Colonic mucosa (tissue), 4 donors: Measurements from ENCODE around the gene PSG5. TPM values are rescaled to one million over a fixed set of nuclear protein-coding genes. Genes with fewer than 3 reads are reported as not detected.
"Not testable (repeated sequence)": the region's sequence is repeated elsewhere in the genome, so short reads cannot be mapped to it uniquely, and the experiment has no call there.

Source experiments
- DNase-seq: peaks from one replicate; pipeline ENCODE4 v3.0.0-alpha.2; 2020
- H3K27ac ChIP-seq: fragments of 200-600 bp; one replicate; pipeline ENCODE4 v1.8.0; 2021
- H3K27me3 ChIP-seq: fragments of 200-600 bp; one replicate; pipeline ENCODE4 v1.8.0; 2021
- H3K36me3 ChIP-seq: fragments of 200-600 bp; one replicate; pipeline ENCODE4 v1.8.0; 2021
- H3K4me1 ChIP-seq: fragments of 200-600 bp; one replicate; pipeline ENCODE4 v1.8.0; 2021; ENCODE audit warnings: mild to moderate bottlenecking
- H3K4me3 ChIP-seq: fragments of 200-600 bp; one replicate; pipeline ENCODE4 v1.8.0; 2021
- H3K9ac ChIP-seq, 2 donors: one replicate each; pipeline ENCODE4 v1.7.0; 2013; ENCODE audit warnings: control low read depth in 2 of 2, low read depth in 2 of 2, low read length in 2 of 2
- H3K9me3 ChIP-seq: fragments of 200-600 bp; one replicate; pipeline ENCODE4 v1.8.0; 2021
- intact Hi-C: fragments of 100-400 bp; cut with DNase I; formaldehyde crosslinking; loops from one replicate; pipeline ENCODE4 v1.14.1; 2022
- total RNA-seq, 2 donors: library from RNA; stranded (reverse); fragmentation: NEBNext Ultra II Directional in 1 of 2; extraction: Animal tissue kit (Norgen Biotek cat#: 25700) in 1 of 2; gene quantifications; one replicate each; pipeline ENCODE4 v1.2.1, GENCODE V29; 2021
- TF ChIP-seq, protein P1 (sequence below): fragments of 200-600 bp; IDR thresholded peaks from one replicate; pipeline ENCODE4 v1.8.0; 2022; ENCODE audit warnings: antibody characterized with exemption, mild to moderate bottlenecking
- donor health status: healthy.
- donor health status: DM: no; HTN: no; CAD: no.
- donor health status: DM: no; HTN: no; CAD: no.

PSG5 gene
- total RNA-seq, result not detected

DNA sequence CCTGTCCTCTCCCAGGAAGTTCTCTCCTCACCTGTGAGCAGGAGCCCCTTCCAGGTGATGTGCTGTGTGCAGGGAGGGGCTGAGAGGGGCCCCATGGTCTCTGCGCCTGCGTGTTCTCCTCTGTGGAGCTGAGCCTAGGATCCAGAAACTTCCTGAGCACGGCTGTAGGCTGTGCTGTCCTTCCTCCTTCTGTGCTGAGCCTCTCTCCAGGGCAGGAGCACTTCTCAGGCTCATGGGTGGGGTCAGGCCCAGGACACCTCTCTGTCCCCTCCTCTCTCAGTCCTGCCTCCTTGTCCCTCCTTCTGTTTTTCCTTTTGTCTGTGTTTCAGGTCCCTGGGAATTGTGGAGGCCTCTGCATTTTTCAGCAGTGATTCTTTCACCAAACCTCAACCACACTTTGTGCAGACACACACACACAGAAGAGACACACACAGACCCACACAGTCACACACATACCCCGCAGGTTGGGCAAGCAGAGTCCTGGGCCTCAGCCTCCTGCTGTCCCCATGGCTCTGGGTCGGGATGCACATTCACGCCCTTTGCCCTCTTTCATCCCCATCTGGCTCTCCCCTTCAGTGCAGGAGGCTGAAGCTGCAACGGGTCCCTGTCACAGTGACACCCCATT, at the start of gene PSG5:
Gene PSG5 (minus strand): TSS at position 226 of the 625 bp plus-strand sequence. CDS start 131 bp downstream, at position 95.
- not testable (repeated sequence) for H3K27me3 ChIP-seq

DNA sequence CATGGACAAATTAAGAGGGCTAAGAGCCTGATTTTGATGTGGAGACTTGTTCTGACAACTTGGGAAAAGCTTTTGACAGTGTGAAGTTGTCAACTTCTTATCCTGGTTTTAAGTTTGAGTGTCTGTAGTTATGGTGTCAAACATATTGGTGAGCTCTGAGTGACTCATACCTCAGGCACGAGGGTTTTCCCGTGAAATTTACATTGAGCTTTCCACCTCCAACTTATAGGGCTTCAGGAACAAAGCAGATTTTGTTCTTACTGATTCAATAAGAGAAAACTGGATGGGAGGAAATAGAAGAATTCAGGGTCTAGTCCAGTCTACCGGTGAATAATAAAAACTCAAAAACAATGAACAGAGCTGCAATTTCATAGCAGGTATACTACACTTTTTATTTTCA, 49.4 kb upstream of the PSG5 start:
- H3K36me3 ChIP-seq, H3K9ac ChIP-seq, H3K27me3 ChIP-seq, H3K9me3 ChIP-seq, H3K4me3 ChIP-seq, H3K4me1 ChIP-seq, H3K27ac ChIP-seq, intact Hi-C loops, DNase-seq: not testable (repeated sequence)

More for the DNA sequence above, at the start of gene PSG5:
- H3K9me3 ChIP-seq, H3K4me3 ChIP-seq, H3K27ac ChIP-seq, H3K4me1 ChIP-seq, H3K36me3 ChIP-seq, H3K9ac ChIP-seq, intact Hi-C loops, DNase-seq: not testable (repeated sequence)

DNA sequence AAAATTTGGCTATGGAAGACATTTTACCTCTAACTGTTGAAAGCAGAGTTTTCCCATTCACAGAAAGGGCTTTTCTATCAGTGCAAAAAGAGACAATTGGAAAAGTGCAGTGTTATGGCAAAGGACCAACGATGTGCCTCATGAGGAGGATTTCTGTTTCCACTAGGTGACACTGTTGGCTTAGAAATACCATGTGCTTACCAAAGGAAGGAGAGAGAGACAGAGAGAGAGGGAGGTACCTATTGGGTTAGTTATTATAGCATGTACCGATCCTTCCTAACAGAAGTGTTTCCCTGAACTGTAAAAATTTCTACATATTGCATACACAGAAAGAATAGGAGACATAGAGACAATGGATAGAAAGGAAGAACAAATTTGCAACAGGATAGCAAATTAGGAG, 43.0 kb upstream of the PSG5 start:
- no peak for DNase-seq
- no peaks in the 10 kb centered on the region for H3K4me1 ChIP-seq
- intact Hi-C loops, result no loop called here
- no peaks in the 10 kb centered on the region for H3K9me3 ChIP-seq
- H3K36me3 ChIP-seq, result no peaks in the 10 kb centered on the region
- TF ChIP-seq, protein P1, sequence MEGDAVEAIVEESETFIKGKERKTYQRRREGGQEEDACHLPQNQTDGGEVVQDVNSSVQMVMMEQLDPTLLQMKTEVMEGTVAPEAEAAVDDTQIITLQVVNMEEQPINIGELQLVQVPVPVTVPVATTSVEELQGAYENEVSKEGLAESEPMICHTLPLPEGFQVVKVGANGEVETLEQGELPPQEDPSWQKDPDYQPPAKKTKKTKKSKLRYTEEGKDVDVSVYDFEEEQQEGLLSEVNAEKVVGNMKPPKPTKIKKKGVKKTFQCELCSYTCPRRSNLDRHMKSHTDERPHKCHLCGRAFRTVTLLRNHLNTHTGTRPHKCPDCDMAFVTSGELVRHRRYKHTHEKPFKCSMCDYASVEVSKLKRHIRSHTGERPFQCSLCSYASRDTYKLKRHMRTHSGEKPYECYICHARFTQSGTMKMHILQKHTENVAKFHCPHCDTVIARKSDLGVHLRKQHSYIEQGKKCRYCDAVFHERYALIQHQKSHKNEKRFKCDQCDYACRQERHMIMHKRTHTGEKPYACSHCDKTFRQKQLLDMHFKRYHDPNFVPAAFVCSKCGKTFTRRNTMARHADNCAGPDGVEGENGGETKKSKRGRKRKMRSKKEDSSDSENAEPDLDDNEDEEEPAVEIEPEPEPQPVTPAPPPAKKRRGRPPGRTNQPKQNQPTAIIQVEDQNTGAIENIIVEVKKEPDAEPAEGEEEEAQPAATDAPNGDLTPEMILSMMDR, result no peak
- no peak overlapping the region for H3K27ac ChIP-seq
- H3K9ac ChIP-seq, result no peak overlapping the region
- no peaks in the 10 kb centered on the region for H3K27me3 ChIP-seq
- no peak overlapping the region for H3K4me3 ChIP-seq

DNA sequence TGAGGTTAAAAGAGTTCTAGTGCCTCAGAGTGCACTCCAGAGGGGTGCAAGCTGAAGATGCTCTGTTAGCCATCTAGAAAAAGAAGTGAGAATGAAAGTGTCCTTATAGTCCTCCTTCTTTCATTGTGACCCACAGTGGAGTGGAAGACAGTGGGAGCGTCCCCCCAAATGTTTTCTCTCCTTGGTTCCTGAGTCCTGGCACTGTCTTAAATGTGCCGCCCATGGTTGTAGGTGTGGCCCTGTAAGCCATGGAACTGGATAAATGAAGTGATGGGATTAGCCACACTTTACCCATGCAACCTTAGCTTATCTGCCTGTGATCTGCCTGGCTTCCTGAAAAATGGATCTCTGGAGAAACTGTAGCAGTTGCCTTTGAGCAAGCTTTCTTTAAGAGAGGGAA, 42.4 kb upstream of the PSG5 start:
- H3K4me3 ChIP-seq, H3K9ac ChIP-seq, H3K27ac ChIP-seq, H3K4me1 ChIP-seq, H3K36me3 ChIP-seq, H3K9me3 ChIP-seq, H3K27me3 ChIP-seq, intact Hi-C loops: not testable (repeated sequence)
- peak; percentile 18 for DNase-seq

DNA sequence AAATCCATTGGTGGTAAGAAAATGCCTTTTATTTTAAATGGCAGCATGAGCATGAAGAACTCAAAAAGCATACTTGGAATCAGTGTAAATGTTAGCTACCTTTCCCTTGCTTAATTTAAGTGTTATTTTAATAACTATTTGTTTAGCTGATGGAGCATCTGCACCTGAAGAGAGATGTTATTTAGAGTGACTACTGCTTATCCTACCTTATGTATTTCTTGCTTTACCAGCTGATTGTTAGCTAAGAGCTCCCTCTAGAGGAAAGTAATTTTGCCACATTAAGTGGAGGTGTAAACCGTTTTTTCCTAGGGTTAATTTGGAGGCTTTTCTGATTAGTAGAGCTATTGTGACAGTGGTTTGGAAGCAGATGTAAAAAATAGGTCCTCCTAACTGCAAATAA, 40.6 kb upstream of the PSG5 start:
- H3K9ac ChIP-seq, H3K4me1 ChIP-seq, DNase-seq, intact Hi-C loops, H3K27me3 ChIP-seq, H3K36me3 ChIP-seq, H3K9me3 ChIP-seq, H3K27ac ChIP-seq, H3K4me3 ChIP-seq: not testable (repeated sequence)

DNA sequence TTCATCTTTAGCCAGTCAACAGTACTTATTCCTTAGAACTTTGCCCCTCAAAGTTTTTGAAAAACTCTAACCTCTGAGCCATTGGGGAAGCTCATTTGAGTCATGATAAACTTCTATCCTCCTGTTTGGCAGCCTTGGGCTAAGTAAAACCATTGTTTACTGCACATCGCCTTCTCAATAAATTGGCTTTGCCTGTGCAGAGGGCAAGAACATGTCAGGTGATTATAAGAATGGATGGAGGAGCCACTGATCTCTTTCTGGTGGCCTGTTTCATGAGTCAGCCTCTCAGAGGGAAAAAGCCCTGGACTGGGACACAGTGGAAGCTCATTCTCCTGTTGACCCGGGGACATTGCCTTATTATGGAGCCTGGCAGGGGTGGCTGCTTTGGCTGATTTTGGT, 38.5 kb upstream of the PSG5 start:
- no peaks in the 10 kb centered on the region for H3K27me3 ChIP-seq
- H3K27ac ChIP-seq, result no peak overlapping the region
- no peak for DNase-seq
- TF ChIP-seq, protein P1, result no peak
- no peaks in the 10 kb centered on the region for H3K4me1 ChIP-seq
- no peaks in the 10 kb centered on the region for H3K9me3 ChIP-seq
- intact Hi-C loops, result no loop called here
- no peak overlapping the region for H3K9ac ChIP-seq
- no peaks in the 10 kb centered on the region for H3K36me3 ChIP-seq
- no peak overlapping the region for H3K4me3 ChIP-seq

DNA sequence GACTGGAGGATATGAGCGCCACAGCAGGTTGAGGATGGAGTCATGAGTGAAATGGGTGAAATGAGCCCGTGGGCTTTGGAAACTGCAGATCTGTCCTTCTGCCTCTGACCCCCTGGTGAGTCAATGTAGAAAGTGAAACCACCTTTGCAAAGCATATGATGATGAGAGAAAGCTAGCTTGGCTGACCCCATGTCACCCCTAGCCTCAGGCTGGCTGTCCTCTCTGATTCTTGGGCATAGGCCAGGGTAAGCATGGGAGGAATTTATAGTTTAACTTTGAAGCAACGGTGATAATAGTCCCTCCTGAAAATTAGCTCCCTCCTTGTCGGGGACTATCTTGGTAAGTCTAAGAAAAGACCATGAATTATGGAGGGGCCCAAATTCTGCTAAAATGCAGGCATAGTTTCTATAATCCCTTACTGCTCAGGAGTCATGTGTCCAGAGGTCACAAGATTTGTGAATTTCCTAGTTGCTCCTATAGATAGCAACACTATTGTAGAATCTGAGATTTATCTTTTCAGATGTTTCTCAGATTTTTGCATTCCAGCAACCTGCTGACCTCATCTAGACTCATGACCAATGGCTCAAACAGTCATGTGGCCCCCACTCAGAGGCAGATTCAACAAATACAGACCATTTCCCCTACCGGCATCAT, 38.0 kb upstream of the PSG5 start:
- DNase-seq, H3K9ac ChIP-seq, H3K4me3 ChIP-seq, H3K36me3 ChIP-seq, H3K4me1 ChIP-seq, H3K27me3 ChIP-seq, intact Hi-C loops, H3K27ac ChIP-seq, H3K9me3 ChIP-seq: not testable (repeated sequence)

DNA sequence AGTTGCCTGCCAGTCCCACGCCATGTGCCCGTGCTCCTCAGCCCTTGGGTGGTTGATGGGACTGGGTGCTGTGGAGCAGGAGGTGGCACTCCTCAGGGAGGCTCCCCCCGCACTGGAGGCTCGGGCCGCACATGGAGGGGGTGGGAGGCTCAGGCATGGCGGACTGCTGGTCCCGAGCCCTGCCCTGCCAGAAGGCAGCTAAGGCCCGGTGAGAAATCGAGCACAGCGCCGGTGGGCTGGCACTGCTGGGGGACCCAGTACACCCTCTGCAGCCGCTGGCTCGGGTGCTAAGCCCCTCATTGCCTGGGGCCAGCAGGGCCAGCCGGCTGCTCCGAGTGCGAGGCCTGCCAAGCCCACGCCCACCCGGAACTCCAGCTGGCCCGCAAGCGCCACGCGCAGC, 35.6 kb upstream of the PSG5 start:
- H3K9me3 ChIP-seq, H3K9ac ChIP-seq, H3K4me1 ChIP-seq, H3K4me3 ChIP-seq, H3K36me3 ChIP-seq, H3K27me3 ChIP-seq, H3K27ac ChIP-seq, DNase-seq, intact Hi-C loops: not testable (repeated sequence)

DNA sequence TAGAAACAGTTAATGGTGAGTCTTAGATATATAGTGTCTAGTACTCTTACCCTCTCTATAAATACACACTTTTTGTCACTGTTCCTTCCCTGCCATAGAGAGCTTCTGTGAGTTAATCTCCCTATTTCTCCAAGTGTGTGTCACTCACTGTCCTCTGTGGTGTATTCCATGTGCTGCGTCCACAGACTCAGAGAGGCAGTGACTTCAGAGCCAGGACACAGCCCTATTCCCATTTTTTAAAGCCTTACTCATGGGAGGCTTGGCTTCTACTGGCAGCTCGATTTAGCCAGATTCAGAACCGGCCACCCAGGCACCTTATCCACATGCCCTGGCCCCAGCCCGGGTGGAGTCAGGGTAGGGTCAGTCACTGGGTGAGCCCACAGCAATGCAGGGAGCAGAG, 32.8 kb upstream of the PSG5 start:
- H3K9me3 ChIP-seq, DNase-seq, H3K36me3 ChIP-seq, intact Hi-C loops, H3K4me3 ChIP-seq, H3K27ac ChIP-seq, H3K4me1 ChIP-seq, H3K27me3 ChIP-seq, H3K9ac ChIP-seq: not testable (repeated sequence)

DNA sequence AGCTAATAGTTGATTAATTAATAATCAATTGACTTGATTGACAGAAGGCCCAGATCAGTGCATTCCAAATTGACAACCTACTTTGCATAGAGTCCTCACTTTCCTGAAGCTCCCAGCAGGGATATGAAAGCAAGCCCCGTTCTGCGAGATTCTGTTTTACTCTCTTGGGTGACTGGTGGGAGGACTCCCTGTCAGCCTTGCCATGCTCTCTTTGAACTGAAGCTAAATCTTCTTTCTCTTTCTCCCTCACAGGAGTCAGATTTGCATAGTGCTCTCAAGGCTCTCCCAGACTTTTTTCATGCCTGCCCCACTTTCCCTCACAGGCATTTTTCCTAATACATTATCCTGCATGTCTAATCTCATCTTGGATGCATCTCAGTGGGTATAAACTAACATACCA, 29.5 kb upstream of the PSG5 start:
- H3K4me3 ChIP-seq, H3K36me3 ChIP-seq, H3K27ac ChIP-seq, DNase-seq, intact Hi-C loops, H3K9ac ChIP-seq, H3K4me1 ChIP-seq, H3K9me3 ChIP-seq, H3K27me3 ChIP-seq: not testable (repeated sequence)
